Measurements from ENCODE around the gene ELMO1. TPM values are rescaled to one million over a fixed set of nuclear protein-coding genes. Genes with fewer than 3 reads are reported as not detected.

ELMO1 gene
- total RNA-seq, 1 experiment from 2014 or later = 1.1 TPM

DNA sequence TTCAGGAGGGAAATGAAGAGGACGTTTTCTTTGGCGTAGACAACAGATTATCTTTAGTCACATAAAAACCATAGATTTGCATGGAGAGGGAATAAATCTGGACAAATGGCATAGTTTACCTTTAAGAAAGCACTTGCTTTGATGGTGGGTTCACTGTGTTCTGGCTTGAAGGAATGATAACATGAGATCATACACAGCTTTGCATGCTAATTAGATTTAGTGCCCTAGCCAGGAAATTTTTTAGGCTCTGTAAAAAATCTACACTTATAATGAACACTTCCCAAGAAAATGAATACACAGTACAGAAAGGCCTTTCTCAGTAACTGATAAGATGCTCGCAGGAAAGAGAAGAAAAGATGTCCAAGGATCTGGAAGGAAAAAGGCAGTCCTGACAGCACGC lies 506.1 kb downstream of the ELMO1 start:
- H2AFZ ChIP-seq (ENCODE audit: low read depth, low read length, poor library complexity, severe bottlenecking) = no peak overlapping the region
- H3K36me3 ChIP-seq (ENCODE audit: control insufficient read depth in 1 of 2, insufficient read depth in 2 of 2, low read length in 2 of 2) = no peaks in the 10 kb centered on the region
- H3K9ac ChIP-seq (ENCODE audit: low read length) = no peak overlapping the region
- no peak for ATAC-seq
- H3K79me2 ChIP-seq (ENCODE audit: insufficient read depth, low read length) = no peaks in the 10 kb centered on the region
- ChIA-PET POLR2A (no interaction called here), CTCF (no interaction called here), RAD21 (ENCODE audit: low non-redundant PET in 1 of 2, low total read pairs in 2 of 2, uncharacterized antibody in 2 of 2, unreplicated experiment in 2 of 2) (no interaction called here)
- intact Hi-C loops (cut with micrococcal nuclease) = no loop called here
- H3K4me3 ChIP-seq (replicated peaks in 1 of 2; ENCODE audit: low read depth in 1 of 2, low read length in 2 of 2) = no peak overlapping the region
- H3K27me3 ChIP-seq (ENCODE audit: insufficient read depth, low read length) = no peaks in the 10 kb centered on the region; the same call in 1 of the 2 replicates
- no peak overlapping the region for H3K27ac ChIP-seq (ENCODE audit: low read depth, low read length)
- H4K20me1 ChIP-seq (ENCODE audit: insufficient read depth) = no peaks in the 10 kb centered on the region
- no peak for DNase-seq (ENCODE audit: low read depth, low spot score)
- H3K4me1 ChIP-seq (ENCODE audit: control insufficient read depth in 1 of 2, insufficient read depth in 2 of 2, low read length in 2 of 2) = no peaks in the 10 kb centered on the region
- H3K9me3 ChIP-seq (ENCODE audit: control insufficient read depth in 1 of 2, insufficient read depth in 1 of 2, low read depth in 1 of 2, low read length in 2 of 2) = peaks cover 0 to 9% of the 10 kb centered on the region in 2 experiments; a peak in 1 of 4 replicates
- TF ChIP-seq ELF1 (IDR thresholded peaks at IDR 0.05; ENCODE audit: borderline replicate concordance, low read depth) = no peak
- TF ChIP-seq, protein P1, sequence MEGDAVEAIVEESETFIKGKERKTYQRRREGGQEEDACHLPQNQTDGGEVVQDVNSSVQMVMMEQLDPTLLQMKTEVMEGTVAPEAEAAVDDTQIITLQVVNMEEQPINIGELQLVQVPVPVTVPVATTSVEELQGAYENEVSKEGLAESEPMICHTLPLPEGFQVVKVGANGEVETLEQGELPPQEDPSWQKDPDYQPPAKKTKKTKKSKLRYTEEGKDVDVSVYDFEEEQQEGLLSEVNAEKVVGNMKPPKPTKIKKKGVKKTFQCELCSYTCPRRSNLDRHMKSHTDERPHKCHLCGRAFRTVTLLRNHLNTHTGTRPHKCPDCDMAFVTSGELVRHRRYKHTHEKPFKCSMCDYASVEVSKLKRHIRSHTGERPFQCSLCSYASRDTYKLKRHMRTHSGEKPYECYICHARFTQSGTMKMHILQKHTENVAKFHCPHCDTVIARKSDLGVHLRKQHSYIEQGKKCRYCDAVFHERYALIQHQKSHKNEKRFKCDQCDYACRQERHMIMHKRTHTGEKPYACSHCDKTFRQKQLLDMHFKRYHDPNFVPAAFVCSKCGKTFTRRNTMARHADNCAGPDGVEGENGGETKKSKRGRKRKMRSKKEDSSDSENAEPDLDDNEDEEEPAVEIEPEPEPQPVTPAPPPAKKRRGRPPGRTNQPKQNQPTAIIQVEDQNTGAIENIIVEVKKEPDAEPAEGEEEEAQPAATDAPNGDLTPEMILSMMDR (IDR thresholded peaks at IDR 0.05 in 2 of 3, conservative IDR thresholded peaks at IDR 0.05 in 1 of 3; ENCODE audit: borderline replicate concordance in 1 of 3, insufficient read depth in 1 of 3, low read depth in 2 of 3, low read length in 2 of 3) = no peak
- TF ChIP-seq YY1 (IDR thresholded peaks at IDR 0.05; ENCODE audit: extremely low read depth, insufficient replicate concordance, low read depth, low read length) = no peak
- TF ChIP-seq POLR2A (IDR thresholded peaks at IDR 0.05; ENCODE audit: borderline replicate concordance, extremely low read depth, insufficient read depth, insufficient read length) = no peak
- no peak for TF ChIP-seq FOSL1 (IDR thresholded peaks at IDR 0.05; ENCODE audit: low read depth)
- TF ChIP-seq, protein P2, sequence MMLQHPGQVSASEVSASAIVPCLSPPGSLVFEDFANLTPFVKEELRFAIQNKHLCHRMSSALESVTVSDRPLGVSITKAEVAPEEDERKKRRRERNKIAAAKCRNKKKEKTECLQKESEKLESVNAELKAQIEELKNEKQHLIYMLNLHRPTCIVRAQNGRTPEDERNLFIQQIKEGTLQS (IDR thresholded peaks at IDR 0.05) = no peak
- TF ChIP-seq SIN3A (IDR thresholded peaks at IDR 0.05; ENCODE audit: low read depth) = no peak
- no peak for TF ChIP-seq JUND (IDR thresholded peaks at IDR 0.05)
- TF ChIP-seq, protein P3, sequence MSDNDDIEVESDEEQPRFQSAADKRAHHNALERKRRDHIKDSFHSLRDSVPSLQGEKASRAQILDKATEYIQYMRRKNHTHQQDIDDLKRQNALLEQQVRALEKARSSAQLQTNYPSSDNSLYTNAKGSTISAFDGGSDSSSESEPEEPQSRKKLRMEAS (IDR thresholded peaks at IDR 0.05) = no peak
- TF ChIP-seq, protein P4, sequence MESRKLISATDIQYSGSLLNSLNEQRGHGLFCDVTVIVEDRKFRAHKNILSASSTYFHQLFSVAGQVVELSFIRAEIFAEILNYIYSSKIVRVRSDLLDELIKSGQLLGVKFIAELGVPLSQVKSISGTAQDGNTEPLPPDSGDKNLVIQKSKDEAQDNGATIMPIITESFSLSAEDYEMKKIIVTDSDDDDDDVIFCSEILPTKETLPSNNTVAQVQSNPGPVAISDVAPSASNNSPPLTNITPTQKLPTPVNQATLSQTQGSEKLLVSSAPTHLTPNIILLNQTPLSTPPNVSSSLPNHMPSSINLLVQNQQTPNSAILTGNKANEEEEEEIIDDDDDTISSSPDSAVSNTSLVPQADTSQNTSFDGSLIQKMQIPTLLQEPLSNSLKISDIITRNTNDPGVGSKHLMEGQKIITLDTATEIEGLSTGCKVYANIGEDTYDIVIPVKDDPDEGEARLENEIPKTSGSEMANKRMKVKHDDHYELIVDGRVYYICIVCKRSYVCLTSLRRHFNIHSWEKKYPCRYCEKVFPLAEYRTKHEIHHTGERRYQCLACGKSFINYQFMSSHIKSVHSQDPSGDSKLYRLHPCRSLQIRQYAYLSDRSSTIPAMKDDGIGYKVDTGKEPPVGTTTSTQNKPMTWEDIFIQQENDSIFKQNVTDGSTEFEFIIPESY (IDR thresholded peaks at IDR 0.05; ENCODE audit: extremely low read depth, insufficient replicate concordance, low read length) = no peak
- TF ChIP-seq EGR1 (IDR thresholded peaks at IDR 0.05; ENCODE audit: low read depth) = no peak
- no peak overlapping the region for H3K4me2 ChIP-seq (ENCODE audit: low read length)
- no TSS peak for BruUV-seq (replicated peaks)
- no peaks in the 10 kb centered on the region for H3K9me2 ChIP-seq (ENCODE audit: insufficient read depth)
